OCI-LY7 (cell line): Measurements from ENCODE around the gene ZFYVE9. TPM values are rescaled to one million over a fixed set of nuclear protein-coding genes. Genes with fewer than 3 reads are reported as not detected.

Experiments
- BruUV-seq: library from RNA; stranded (reverse); fragments of 400-500 nt; replicated peaks from 2 replicates; lab custom pipeline; 2021; lab: Mats Ljungman, UMichigan
- CTCF ChIA-PET: fragments of 300-600 bp; sonication (Branson Sonifier 250); formaldehyde crosslinking; loops from one replicate; lab custom pipeline; 2022; ENCODE audit warnings: antibody characterized with exemption; ENCODE audit not compliant: unreplicated experiment; lab: Charles Lee
- POLR2A ChIA-PET: fragments of 300-600 bp; sonication (Branson Sonifier 250); formaldehyde crosslinking; loops from one replicate; lab custom pipeline; 2022; ENCODE audit warnings: antibody characterized with exemption; lab: Charles Lee
- DNase-seq: peaks from one replicate; pipeline ENCODE4 v3.0.0-alpha.2; 2015; ENCODE audit warnings: low spot score
- H2AFZ ChIP-seq: fragments of 200-600 bp; sonication (generic), shearing (Covaris generic); 2 replicates; pipeline ENCODE4 v1.6.1; 2014; ENCODE audit warnings: mild to moderate bottlenecking, antibody characterized with exemption, low read length, moderate library complexity
- H3K27ac ChIP-seq: fragments of 200-600 bp; sonication (generic); 2 replicates; pipeline ENCODE4 v1.5.1; 2014; ENCODE audit warnings: mixed run types, low read depth, mild to moderate bottlenecking, moderate library complexity, low read length, inconsistent platforms; ENCODE audit not compliant: poor library complexity, severe bottlenecking
- H3K36me3 ChIP-seq: fragments of 200-600 bp; sonication (generic); 2 replicates; pipeline ENCODE4 v1.6.1; 2014; ENCODE audit warnings: mild to moderate bottlenecking, antibody characterized with exemption, low read length, moderate library complexity, mixed read lengths; ENCODE audit not compliant: insufficient read depth
- H3K4me1 ChIP-seq: fragments of 200-600 bp; sonication (generic); 2 replicates; pipeline ENCODE4 v1.5.1; 2014; ENCODE audit warnings: mild to moderate bottlenecking, low read length; ENCODE audit not compliant: insufficient read depth, poor library complexity, severe bottlenecking
- H3K4me2 ChIP-seq: fragments of 200-600 bp; sonication (generic); 2 replicates; pipeline ENCODE4 v1.6.1; 2014; ENCODE audit warnings: mild to moderate bottlenecking, low read length
- H3K4me3 ChIP-seq: fragments of 200-600 bp; sonication (generic); 2 replicates; pipeline ENCODE4 v1.5.1; 2014; ENCODE audit warnings: mild to moderate bottlenecking, low read depth, low read length; ENCODE audit not compliant: poor library complexity, severe bottlenecking
- H3K79me2 ChIP-seq: fragments of 200-600 bp; sonication (generic); 2 replicates; pipeline ENCODE4 v1.6.1; 2016; ENCODE audit warnings: low read depth, mild to moderate bottlenecking, low read length, moderate library complexity, mixed read lengths; ENCODE audit not compliant: insufficient read depth
- H3K9me2 ChIP-seq: fragments of 200-600 bp; sonication (generic); 2 replicates; pipeline ENCODE4 v1.6.1; 2016; ENCODE audit warnings: mild to moderate bottlenecking, low read length, mixed read lengths; ENCODE audit not compliant: insufficient read depth
- H3K9me3 ChIP-seq: fragments of 200-600 bp; sonication (generic); 2 replicates; pipeline ENCODE4 v1.6.1; 2014; ENCODE audit warnings: mild to moderate bottlenecking, mixed run types, low read length, mixed read lengths
- H4K20me1 ChIP-seq: fragments of 200-600 bp; sonication (generic); 2 replicates; pipeline ENCODE4 v1.6.1; 2014; ENCODE audit warnings: mild to moderate bottlenecking, antibody characterized with exemption, low read length, moderate library complexity, mixed read lengths; ENCODE audit not compliant: insufficient read depth
- EZH2phosphoT487 ChIP-seq: fragments of 200-600 bp; sonication (generic); IDR thresholded peaks from 2 replicates; pipeline ENCODE4 v1.6.1; 2018; ENCODE audit warnings: low read depth, borderline replicate concordance, mild to moderate bottlenecking, mixed run types, antibody characterized with exemption, low read length, moderate library complexity, mixed read lengths
- intact Hi-C: fragments of 100-400 bp; cut with micrococcal nuclease; formaldehyde crosslinking; loops from one replicate; pipeline ENCODE4 v1.10.0; 2022; ENCODE audit not compliant: unreplicated experiment
- total RNA-seq, 2 experiments: library from RNA; depleted of rRNA in 1 of 2; stranded (reverse); fragments of >200 nt in 1 of 2; shearing (Covaris generic) in 1 of 2; gene quantifications; 2 replicates each; pipeline ENCODE4 v1.2.3, GENCODE V29; 2014 to 2022
- TF ChIP-seq, protein P1 (sequence below): fragments of 200-600 bp; sonication (generic); conservative IDR thresholded peaks from 2 replicates; pipeline ENCODE4 v1.5.1; 2014; ENCODE audit warnings: mild to moderate bottlenecking, antibody characterized with exemption, low read length, moderate library complexity, mixed read lengths

Gene ZFYVE9
- total RNA-seq, 2 experiments from 2014 or later, result 3.7 to 5.6 TPM

DNA sequence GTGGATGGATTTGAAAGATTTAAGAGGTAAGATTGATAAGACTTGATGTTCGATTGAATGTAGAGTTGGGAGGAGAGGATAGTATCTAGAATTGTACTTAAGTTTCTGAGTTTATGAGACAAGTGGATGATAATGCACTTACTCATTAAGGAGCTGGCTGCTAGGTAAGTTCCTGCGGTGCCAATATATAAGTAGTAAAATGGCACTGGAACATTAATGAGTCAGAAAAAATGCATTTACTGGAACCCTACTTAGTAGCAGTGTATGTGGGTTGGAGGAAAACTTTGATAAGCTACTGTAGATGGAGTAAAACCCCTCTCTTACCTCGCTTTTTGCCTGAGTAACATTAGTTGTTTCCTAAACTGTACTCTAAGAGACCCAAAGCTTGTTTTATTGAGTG, 68.2 kb downstream of the ZFYVE9 start:
- no peaks in the 10 kb centered on the region for H3K36me3 ChIP-seq
- DNase-seq, result no peak
- ChIA-PET POLR2A (interaction anchor here (0.6 kb wide), 1 partner anchor 55 kb away, joined by 3 read pairs; no protein-coding TSS in a partner anchor), CTCF (no interaction called here)
- no peak overlapping the region for H2AFZ ChIP-seq
- BruUV-seq, result no TSS peak
- H3K9me2 ChIP-seq, result no peaks in the 10 kb centered on the region
- no peaks in the 10 kb centered on the region for H3K79me2 ChIP-seq
- no peak overlapping the region for H3K27ac ChIP-seq
- no peaks in the 10 kb centered on the region for H3K4me1 ChIP-seq
- no peak overlapping the region for H3K4me3 ChIP-seq
- no peak overlapping the region for H3K4me2 ChIP-seq
- H3K9me3 ChIP-seq, result no peaks in the 10 kb centered on the region
- no peak for TF ChIP-seq EZH2phosphoT487
- TF ChIP-seq, protein P1, sequence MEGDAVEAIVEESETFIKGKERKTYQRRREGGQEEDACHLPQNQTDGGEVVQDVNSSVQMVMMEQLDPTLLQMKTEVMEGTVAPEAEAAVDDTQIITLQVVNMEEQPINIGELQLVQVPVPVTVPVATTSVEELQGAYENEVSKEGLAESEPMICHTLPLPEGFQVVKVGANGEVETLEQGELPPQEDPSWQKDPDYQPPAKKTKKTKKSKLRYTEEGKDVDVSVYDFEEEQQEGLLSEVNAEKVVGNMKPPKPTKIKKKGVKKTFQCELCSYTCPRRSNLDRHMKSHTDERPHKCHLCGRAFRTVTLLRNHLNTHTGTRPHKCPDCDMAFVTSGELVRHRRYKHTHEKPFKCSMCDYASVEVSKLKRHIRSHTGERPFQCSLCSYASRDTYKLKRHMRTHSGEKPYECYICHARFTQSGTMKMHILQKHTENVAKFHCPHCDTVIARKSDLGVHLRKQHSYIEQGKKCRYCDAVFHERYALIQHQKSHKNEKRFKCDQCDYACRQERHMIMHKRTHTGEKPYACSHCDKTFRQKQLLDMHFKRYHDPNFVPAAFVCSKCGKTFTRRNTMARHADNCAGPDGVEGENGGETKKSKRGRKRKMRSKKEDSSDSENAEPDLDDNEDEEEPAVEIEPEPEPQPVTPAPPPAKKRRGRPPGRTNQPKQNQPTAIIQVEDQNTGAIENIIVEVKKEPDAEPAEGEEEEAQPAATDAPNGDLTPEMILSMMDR, result no peak
- no peaks in the 10 kb centered on the region for H4K20me1 ChIP-seq
- intact Hi-C loops, result no loop called here

DNA sequence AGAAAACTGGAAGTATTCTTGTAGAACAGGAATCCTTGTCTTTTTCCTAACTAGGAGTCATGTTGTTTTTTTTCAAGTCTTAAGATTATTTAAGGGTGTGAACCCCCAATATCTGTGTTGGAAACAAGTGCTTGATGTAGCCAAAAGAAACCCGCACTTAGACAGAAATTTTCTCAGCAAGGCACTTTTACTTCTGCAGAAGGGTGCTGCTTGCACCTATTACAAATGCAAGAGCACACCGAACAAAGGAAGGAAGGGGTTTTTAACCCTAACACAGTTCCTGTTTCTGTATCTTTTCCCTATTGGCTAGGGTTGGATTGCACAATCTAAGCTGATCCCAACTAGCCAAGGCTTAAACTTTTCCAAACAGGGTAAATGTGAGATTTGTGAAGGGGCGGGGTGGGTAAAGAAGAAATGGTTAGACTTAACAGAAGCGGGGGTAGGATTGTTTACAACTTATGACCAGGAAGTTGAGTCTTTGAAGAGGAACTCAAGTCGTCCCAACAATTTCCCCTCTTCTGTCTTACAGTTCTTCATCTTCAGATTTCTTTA, 75.1 kb downstream of the ZFYVE9 start:
- ChIA-PET CTCF (no interaction called here), POLR2A (no interaction called here)
- 0 out of 2 replicates have a peak, but pooled peaks cover 24% of the 10 kb centered on the region for H3K9me3 ChIP-seq
- DNase-seq, result no peak
- H4K20me1 ChIP-seq, result no peaks in the 10 kb centered on the region
- H3K27ac ChIP-seq, result no peak overlapping the region
- no peak overlapping the region for H3K4me2 ChIP-seq
- intact Hi-C loops, result no loop called here
- H3K9me2 ChIP-seq, result no peaks in the 10 kb centered on the region
- no peaks in the 10 kb centered on the region; the same call in 1 of the 2 replicates for H3K36me3 ChIP-seq
- H3K4me3 ChIP-seq, result no peak overlapping the region
- BruUV-seq, result no TSS peak
- H3K4me1 ChIP-seq, result no peaks in the 10 kb centered on the region
- TF ChIP-seq, protein P1, result no peak
- TF ChIP-seq EZH2phosphoT487, result no peak
- no peak overlapping the region for H2AFZ ChIP-seq
- H3K79me2 ChIP-seq, result no peaks in the 10 kb centered on the region

DNA sequence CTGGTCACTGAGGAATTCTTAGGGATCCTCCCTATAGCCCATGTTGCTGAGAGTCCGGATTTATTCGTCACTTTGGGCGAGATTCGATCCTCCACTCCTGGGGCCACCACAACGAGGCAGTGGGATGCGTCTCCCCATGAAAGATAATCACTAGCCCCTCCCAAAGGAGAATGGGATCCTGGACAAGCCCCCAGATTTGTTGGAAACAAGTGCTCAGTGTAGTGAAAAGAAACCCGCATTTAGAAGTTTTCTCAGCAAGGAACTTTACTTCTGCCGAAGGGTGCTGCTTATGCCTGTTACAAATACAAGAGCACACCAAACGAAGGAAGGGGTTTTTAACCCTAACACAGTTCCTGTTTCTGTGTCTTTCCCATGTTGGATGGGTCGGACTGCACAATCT, 83.3 kb downstream of the ZFYVE9 start:
- DNase-seq, result peak; percentile 2
- Histone ChIP-seq H3K27ac (no peak overlapping the region), H3K36me3 (no peaks in the 10 kb centered on the region), H3K4me2 (no peak overlapping the region), H3K4me3 (no peak overlapping the region), H3K4me1 (no peaks in the 10 kb centered on the region), H2AFZ (no peak overlapping the region), H3K9me3 (peaks cover 10% of the 10 kb centered on the region; the same call in 1 of the 2 replicates), H4K20me1 (no peaks in the 10 kb centered on the region), H3K9me2 (no peaks in the 10 kb centered on the region), H3K79me2 (no peaks in the 10 kb centered on the region)
- no TSS peak for BruUV-seq
- TF ChIP-seq EZH2phosphoT487, result no peak
- TF ChIP-seq, protein P1, result no peak
- intact Hi-C loops, result no loop called here
- POLR2A ChIA-PET, result interaction anchor here (0.6 kb wide), 1 partner anchor 520 kb away, joined by 3 read pairs; no protein-coding TSS in a partner anchor
- CTCF ChIA-PET, result no interaction called here
